Astrocyte (in vitro differentiated cells and primary cell): ENCODE results near the gene SUPV3L1. TPM values are rescaled to one million over a fixed set of nuclear protein-coding genes. Genes with fewer than 3 reads are reported as not detected.

ENCODE experiments used
- DNase-seq: peaks from one replicate; pipeline ENCODE4 v3.0.0-alpha.2; 2010; ENCODE audit warnings: low read depth
- FAIRE-seq: peaks from 2 replicates; lab custom pipeline; 2011; peaks lifted over from hg19 to GRCh38; lab: Jason Lieb, UNC
- H2AFZ ChIP-seq: 2 replicates; pipeline ENCODE4 v1.6.0; 2012; ENCODE audit warnings: low read depth, low read length, inconsistent platforms
- H3K27ac ChIP-seq: 2 replicates; pipeline ENCODE4 v1.5.1; 2011; ENCODE audit warnings: low read depth, low read length, inconsistent platforms
- H3K27me3 ChIP-seq: 2 replicates; pipeline ENCODE4 v1.6.0; 2011; ENCODE audit warnings: low read length, inconsistent platforms; ENCODE audit not compliant: insufficient read depth
- H3K36me3 ChIP-seq: 2 replicates; pipeline ENCODE4 v1.5.1; 2011; ENCODE audit warnings: low read length, inconsistent platforms; ENCODE audit not compliant: insufficient read depth
- H3K4me1 ChIP-seq: 2 replicates; pipeline ENCODE4 v1.5.1; 2011; ENCODE audit warnings: low read length, inconsistent platforms; ENCODE audit not compliant: insufficient read depth
- H3K4me2 ChIP-seq: 2 replicates; pipeline ENCODE4 v1.6.0; 2012; ENCODE audit warnings: low read length, inconsistent platforms
- H3K4me3 ChIP-seq: 2 replicates; pipeline ENCODE4 v1.5.1; 2011; ENCODE audit warnings: low read depth, mild to moderate bottlenecking, low read length, inconsistent platforms; ENCODE audit not compliant: insufficient read depth
- H3K79me2 ChIP-seq: 2 replicates; pipeline ENCODE4 v1.6.0; 2012; ENCODE audit warnings: mild to moderate bottlenecking, low read length, inconsistent platforms; ENCODE audit not compliant: insufficient read depth
- H3K9ac ChIP-seq: 2 replicates; pipeline ENCODE4 v1.6.0; 2012; ENCODE audit warnings: mild to moderate bottlenecking, low read length, inconsistent platforms
- H3K9me3 ChIP-seq: 2 replicates; pipeline ENCODE4 v1.5.1; 2012; ENCODE audit warnings: low read depth, mild to moderate bottlenecking, low read length, inconsistent platforms; ENCODE audit not compliant: insufficient read depth
- H4K20me1 ChIP-seq: 2 replicates; pipeline ENCODE4 v1.6.0; 2012; ENCODE audit warnings: low read length, inconsistent platforms; ENCODE audit not compliant: insufficient read depth
- H3K27ac Mint-ChIP-seq: one replicate; pipeline ENCODE4 v1.8.0; 2021; ENCODE audit warnings: mild to moderate bottlenecking, mixed read lengths; ENCODE audit not compliant: unreplicated experiment
- H3K27me3 Mint-ChIP-seq: one replicate; pipeline ENCODE4 v1.8.0; 2021; ENCODE audit warnings: low read depth, mixed read lengths; ENCODE audit not compliant: unreplicated experiment
- H3K36me3 Mint-ChIP-seq: one replicate; pipeline ENCODE4 v1.8.0; 2021; ENCODE audit warnings: low read depth, mixed read lengths; ENCODE audit not compliant: unreplicated experiment
- H3K4me1 Mint-ChIP-seq: one replicate; pipeline ENCODE4 v1.8.0; 2021; ENCODE audit warnings: low read depth, mixed read lengths; ENCODE audit not compliant: unreplicated experiment
- H3K4me3 Mint-ChIP-seq: one replicate; pipeline ENCODE4 v1.8.0; 2021; ENCODE audit warnings: mild to moderate bottlenecking, moderate library complexity, mixed read lengths; ENCODE audit not compliant: unreplicated experiment
- H3K9me3 Mint-ChIP-seq: one replicate; pipeline ENCODE4 v1.8.0; 2021; ENCODE audit warnings: mild to moderate bottlenecking, mixed read lengths; ENCODE audit not compliant: unreplicated experiment
- CTCF ChIP-seq: IDR thresholded peaks from 2 replicates; pipeline ENCODE4 v1.5.1; 2011; ENCODE audit warnings: low read depth, mild to moderate bottlenecking, inconsistent platforms, low read length, moderate library complexity; ENCODE audit not compliant: insufficient read depth
- EZH2 ChIP-seq: IDR thresholded peaks from 2 replicates; pipeline ENCODE4 v1.6.1; 2012; ENCODE audit warnings: mild to moderate bottlenecking, low read length, inconsistent platforms; ENCODE audit not compliant: insufficient read depth
- total RNA-seq: library from RNA; stranded (reverse); gene quantifications from 2 replicates; pipeline ENCODE4 v1.2.1, GENCODE V29; 2021

Gene SUPV3L1
- total RNA-seq, 1 donor from 2014 or later: 34.4 TPM

DNA sequence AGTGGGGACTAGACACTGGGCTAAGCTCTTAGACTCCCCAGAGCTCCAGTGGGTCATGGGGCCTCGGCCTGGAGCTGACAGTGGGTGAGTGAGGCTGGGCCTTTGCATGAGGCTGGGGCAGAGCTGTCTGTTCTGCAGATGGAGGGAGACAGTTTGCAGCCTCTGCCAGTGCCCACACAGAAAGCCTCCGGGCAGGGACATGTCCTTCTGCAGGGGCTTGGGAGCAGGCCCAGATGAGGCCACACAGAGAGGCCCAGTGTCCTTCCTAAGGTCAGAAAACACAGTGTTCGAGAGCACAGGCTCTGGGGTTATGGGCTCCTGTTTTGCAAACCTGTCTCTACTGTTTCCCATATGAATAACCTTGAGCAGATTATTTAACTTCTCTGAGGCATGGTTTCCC is 73.1 kb downstream of the SUPV3L1 start:
- Mint-ChIP-seq H3K36me3 (peaks cover 4% of the 10 kb centered on the region), H3K4me3 (no peak overlapping the region), H3K27me3 (peaks cover 12% of the 10 kb centered on the region), H3K9me3 (peaks cover 2% of the 10 kb centered on the region), H3K27ac (no peak overlapping the region), H3K4me1 (no peaks in the 10 kb centered on the region)
- no peak for DNase-seq
- no peaks in the 10 kb centered on the region for H3K79me2 ChIP-seq
- H3K27me3 ChIP-seq: no peaks in the 10 kb centered on the region
- no peak overlapping the region for H2AFZ ChIP-seq
- H3K4me1 ChIP-seq: no peaks in the 10 kb centered on the region
- H3K9ac ChIP-seq: no peak overlapping the region
- H3K4me3 ChIP-seq: no peak overlapping the region
- H3K27ac ChIP-seq: no peak overlapping the region
- no peaks in the 10 kb centered on the region for H3K36me3 ChIP-seq
- no peaks in the 10 kb centered on the region for H4K20me1 ChIP-seq
- no peak overlapping the region for H3K4me2 ChIP-seq
- TF ChIP-seq CTCF (no peak), EZH2 (no peak)
- H3K9me3 ChIP-seq: no peaks in the 10 kb centered on the region
- no peak for FAIRE-seq

GRCh38 chr10:69254877-69255276 is 74.8 kb downstream of the SUPV3L1 start:
- H3K36me3 Mint-ChIP-seq: peaks cover 9% of the 10 kb centered on the region
- H3K4me3 Mint-ChIP-seq: no peak overlapping the region
- peaks cover 13% of the 10 kb centered on the region for H3K27me3 Mint-ChIP-seq
- Histone ChIP-seq H3K9me3 (no peaks in the 10 kb centered on the region), H2AFZ (no peak overlapping the region), H3K4me2 (no peak overlapping the region), H3K36me3 (no peaks in the 10 kb centered on the region), H3K9ac (no peak overlapping the region), H4K20me1 (no peaks in the 10 kb centered on the region), H3K79me2 (no peaks in the 10 kb centered on the region), H3K4me3 (no peak overlapping the region), H3K27me3 (no peaks in the 10 kb centered on the region), H3K4me1 (no peaks in the 10 kb centered on the region), H3K27ac (no peak overlapping the region)
- FAIRE-seq (no peak), DNase-seq (no peak)
- TF ChIP-seq CTCF (no peak), EZH2 (no peak)
- peaks cover 2% of the 10 kb centered on the region for H3K9me3 Mint-ChIP-seq
- H3K27ac Mint-ChIP-seq: no peak overlapping the region
- no peaks in the 10 kb centered on the region for H3K4me1 Mint-ChIP-seq

Other genes starting within 250 kb of the SUPV3L1 start
- gene DDX21, start 224.1 kb upstream of the SUPV3L1 start, total RNA-seq: 116 and 125 TPM in 2 replicates
- gene KIFBP, start 191.4 kb upstream of the SUPV3L1 start, total RNA-seq: 34.9 and 39.2 TPM in 2 replicates
- gene SRGN, start 92.1 kb upstream of the SUPV3L1 start, total RNA-seq: 0.30 TPM in 1 of 2 replicates, not detected in the other
- gene VPS26A, start 56.1 kb upstream of the SUPV3L1 start, total RNA-seq: 51.8 and 61.6 TPM in 2 replicates
- 4.2 and 4.3 TPM in 2 replicates for gene HKDC1, start 40.1 kb downstream of the SUPV3L1 start, total RNA-seq
- 94.5 and 95.0 TPM in 2 replicates for gene HK1, start 98.3 kb downstream of the SUPV3L1 start, total RNA-seq
- gene TACR2, start 236.7 kb downstream of the SUPV3L1 start, total RNA-seq: not detected in 2 replicates